IPS-NIHi7 (cell line): ENCODE results near the gene KRCC1.
"Not testable (repeated sequence)": the region's sequence is repeated elsewhere in the genome, so short reads cannot be mapped to it uniquely, and the experiment has no call there.

Experiments used
- DNase-seq: peaks from one replicate; pipeline ENCODE4 v3.0.0; 2012; ENCODE audit warnings: mixed read lengths; ENCODE audit errors: extremely low spot score

The KRCC1 gene

DNA sequence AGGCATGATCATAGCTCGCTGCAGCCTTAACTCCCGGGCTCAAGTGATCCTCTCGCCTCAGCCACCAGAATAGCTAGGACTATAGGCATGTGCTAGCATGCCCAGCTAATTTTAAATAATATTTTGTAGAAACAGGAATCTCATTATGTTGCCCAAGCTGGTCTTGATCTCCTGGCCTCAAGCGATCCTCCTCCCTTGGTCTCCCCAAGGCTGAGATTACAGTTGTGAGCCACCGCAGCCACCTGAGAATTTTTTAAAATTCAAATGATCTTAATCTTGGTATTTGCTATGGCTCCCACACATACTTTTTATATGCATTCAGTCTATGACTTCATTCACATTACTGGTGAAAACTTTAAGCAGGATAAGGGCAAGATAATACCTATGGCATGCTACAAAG is 13.1 kb downstream of the KRCC1 start:
- no peak for DNase-seq

DNA sequence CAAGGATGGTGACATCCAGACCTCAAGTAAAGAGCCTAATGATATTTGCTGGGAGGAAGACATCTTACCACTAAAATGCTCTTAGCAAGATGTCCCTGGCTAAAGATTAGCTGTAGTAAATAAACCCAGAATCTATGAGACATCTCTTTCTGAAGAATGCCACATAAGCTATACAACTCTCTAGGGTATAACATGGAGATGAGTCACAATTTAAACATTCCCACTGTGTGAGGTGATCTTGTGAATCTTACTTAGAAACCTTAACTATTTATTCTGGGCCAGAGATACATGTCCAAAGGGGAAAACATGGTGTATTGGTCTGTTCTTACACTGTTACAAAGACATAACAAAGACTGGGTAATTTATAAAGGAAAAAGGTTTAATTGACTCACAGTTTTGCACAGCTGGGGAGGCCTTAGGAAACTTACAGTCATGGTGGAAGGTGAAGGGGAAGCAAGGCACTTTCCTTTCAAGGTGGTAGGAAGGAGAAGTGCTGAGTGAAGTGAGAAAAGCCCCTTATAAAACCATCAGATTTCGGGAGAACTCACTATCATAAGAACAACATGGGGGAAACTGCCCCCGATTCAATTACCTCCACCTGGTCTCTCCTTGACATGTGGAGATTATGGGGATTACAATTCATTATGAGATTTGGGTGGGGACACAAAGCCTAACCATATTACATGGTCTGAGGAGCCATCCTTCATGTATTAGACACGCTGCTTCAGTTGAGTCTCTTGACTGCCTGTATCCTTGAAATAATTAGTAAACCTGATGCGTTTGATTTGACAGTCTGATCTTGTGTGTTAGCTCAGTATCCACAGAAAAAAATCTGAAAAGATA is 17.1 kb downstream of the KRCC1 start:
- no peak for DNase-seq

DNA sequence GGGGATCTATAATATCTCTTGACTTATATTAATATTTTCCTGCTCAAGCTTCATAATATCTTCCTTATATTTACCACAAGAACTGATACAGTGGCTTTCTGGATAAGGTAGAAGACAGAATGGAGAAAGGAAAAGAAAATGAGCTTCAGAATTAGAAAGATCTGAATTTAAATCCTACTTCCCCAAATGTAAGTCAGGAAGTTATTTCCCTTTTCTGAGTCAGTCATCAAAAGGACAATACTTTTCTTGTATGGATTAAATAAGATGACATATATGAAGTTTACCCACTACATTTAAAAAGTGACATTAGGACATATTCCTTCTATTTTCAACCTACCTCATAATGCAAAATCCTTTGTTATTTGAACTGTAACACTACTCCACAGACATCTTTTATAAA is 19.0 kb downstream of the KRCC1 start:
- no peak for DNase-seq

DNA sequence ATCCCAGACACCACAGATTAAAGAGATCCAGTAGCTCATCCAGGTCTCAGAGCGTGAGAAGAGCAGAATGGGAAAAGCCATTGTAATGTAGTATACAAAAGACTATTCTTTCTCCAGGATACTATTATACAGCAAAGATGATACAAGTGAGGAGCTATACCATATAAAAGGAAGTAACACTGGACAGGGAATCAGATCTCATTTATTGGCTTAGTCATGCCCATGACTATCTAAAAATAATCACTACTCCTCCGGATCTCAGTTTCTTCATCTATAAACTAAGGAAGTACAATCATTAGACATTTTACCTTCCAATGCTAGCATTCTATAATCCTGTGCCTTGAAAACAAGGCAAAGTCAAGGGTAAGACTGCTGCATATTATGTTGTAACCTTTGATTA is 19.4 kb downstream of the KRCC1 start:
- no peak for DNase-seq

DNA sequence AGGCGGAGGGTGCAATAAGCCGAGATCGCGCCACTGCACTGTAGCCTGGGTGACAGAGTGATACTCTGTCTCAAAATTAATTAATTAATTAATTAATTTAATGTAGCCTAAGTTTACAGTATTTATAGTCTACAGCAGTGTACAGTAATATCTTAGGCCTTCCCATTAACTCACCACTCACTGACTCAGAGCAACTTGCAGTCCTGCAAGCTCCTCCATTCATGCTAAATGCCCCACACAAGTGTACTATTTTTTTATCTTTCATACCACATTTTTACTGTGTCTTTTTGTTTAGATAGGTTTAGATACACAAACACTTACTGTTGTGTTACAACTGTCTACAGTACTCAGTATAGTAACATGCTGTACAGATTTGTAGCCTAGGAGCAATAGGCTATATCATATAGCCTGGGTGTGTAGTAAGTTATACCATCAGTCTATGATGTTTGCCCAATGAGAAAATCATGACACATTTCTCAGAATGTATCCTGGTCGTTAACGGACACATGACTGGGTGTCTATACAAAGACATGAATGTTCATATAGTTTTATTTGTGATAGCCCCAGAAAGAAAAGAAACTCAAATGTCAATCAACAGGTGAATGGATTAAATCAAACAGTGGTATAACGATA is 23.4 kb downstream of the KRCC1 start:
- no peak for DNase-seq

DNA sequence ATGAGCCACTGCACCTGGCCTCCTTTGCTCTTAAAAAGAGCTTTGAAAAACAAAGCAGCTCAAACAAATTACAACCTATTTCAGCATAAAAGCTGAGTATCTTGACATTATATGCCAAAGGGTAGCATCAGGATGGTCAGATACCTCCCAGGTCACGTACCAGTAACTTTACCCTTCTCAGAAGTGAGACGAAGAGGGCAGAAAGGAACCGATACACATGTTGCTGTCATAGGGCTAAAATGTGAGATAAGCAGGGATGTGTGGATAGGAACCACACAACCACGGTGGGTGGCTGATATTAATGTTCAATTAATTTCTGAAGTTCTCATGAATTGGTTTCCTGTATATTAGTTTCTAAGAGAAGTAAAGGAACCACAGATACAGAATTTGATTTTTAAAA is 26.7 kb downstream of the KRCC1 start:
- no peak for DNase-seq

DNA sequence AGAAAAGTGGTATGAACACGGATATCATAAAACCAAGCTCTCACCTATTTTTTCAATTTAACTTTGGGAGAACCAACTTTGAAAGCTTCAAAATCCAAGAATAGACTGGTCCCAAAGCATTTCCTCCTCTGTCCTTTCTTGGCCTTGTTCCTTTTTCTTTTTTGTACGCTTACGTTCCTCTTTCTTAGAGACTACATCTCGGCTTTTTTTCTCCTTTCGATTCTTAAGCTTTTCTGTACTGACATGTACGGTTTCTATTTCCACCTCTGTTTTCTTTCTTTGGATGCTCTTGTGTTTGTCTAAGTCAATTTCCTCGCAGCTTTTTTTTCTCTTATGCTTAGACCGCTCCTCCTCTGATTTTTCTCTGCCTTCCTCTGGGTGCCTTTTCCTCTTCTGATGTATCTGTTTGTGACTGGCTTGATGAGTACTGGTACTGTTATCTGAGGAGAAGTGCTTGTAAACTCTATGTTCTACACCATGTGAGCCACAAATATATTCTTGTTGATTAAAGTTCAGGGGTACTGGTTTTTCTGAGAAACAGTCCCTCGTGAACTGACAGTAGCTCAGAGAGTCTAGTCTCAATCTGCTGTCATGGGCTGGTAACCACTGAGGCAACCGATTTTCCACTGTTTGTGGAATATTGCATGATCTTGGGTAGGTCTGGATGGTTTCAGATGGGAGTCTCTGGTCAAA is 27.7 kb downstream of the KRCC1 start:
- DNase-seq, result no peak

DNA sequence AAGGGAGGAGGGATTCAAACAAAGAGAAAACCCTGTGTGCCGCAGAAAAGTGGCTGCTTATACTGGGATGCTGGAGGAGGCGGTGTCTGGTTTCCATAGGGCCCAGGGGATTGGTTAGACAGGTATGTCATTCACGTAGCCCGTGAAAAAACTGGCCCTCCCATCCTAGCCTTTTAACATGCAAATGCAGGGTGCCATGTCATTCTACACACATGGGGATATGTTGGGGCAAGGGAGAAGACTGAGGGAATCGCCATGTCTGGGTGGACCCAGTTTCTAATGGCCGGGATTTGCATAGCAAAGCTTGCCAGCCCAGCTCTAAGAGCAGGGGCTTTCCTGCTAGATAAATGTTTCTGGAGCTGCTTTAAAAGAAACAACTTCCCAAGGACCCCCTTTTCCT is 31.1 kb downstream of the KRCC1 start:
- peak; percentile 60 for DNase-seq

DNA sequence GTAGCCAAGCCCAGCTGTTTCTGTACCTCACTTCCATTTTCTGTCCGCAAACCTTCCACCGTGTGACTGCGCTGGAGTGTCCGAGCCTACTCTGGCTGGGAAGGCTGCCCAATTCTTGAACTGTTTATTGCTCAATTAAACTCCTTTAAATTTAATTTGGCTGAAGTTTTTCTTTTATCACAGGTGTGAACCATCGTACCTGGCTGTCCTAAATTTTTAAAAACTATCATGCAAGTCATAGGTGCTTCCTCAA is 33.0 kb downstream of the KRCC1 start:
- no peak for DNase-seq

DNA sequence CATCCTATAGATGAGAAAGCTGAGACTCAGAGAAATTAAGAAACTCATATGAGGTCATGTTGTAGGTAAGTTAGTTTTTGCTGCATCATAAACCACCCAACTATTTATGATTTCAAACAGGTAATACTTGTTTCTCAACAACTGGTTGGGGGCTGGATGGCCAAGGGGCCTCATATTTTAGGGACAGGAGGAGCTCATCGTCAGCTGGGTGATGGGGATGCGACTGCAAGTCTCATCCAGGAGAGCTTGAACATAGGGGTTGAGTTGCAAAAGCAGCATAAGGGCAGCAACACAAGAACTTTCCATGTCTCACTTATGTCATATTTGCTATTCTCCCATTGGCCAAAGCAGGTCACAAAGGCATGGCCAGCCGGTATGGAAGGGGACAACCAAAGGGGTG is 35.6 kb downstream of the KRCC1 start:
- DNase-seq, result no peak

DNA sequence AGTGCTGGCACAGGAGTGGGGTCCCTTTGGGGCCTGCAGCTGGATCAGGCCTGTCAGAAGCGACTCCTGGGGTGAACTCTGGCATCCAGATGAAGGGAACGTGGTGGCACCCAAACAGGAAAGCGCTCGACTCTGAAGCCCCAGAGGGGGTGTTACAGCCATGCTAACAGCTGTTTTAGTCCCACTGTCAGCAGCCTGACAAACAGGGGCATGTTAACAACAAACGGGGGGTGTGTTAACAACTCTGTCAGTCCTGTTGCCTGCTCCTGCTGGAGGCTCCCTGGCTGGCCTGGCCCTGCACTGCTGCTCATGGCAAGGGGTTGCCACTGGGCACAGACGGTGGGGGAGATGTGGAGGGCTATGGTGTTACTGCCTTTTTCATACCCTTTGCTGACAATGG is 36.7 kb downstream of the KRCC1 start:
- DNase-seq, result no peak

DNA sequence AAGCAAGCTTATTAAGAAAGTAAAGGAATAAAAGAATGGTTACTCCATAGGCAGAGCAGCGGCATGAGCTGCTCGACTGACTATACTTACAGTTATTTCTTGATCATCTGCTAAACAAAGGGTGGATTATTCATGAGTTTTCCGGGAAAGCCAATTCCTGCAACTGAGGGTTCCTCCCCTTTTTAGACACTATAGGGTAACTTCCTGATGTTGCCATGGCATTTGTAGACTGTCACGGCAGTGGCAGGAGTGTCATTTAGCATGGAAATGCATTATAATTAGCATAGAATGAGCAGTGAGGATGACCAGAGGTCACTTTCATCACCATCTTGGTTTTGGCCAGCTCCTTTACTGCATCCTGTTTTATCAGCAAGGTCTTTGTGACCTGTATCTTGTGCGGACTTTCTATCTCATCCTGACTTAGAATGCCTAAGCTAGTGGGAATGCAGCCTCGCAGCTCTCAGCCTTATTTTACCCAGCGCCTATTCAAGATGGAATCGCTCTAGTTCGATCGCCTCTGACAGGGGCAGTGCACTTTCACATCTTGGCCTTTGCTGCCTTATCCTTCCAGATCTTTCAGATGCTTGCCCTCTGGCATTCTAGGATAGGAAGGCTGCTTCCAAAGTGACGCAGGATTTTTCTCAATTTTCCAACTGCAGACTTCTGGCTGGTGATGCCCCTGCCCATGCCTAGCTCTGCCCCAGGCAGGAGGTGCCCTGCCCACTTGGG is 37.3 kb downstream of the KRCC1 start:
- not testable (repeated sequence) for DNase-seq

DNA sequence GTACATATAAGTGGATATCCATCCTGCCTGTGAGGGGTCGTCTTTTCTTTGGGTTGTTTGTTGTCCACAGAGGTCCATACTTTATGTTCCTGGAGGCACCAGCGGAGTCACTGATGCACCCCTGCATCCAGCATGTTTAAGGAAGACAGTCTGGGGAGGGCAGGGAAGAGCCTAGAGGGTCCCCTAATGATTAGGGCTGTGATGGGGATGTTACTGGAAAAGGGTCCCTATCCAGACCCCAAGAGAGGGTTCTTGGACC is 37.9 kb downstream of the KRCC1 start:
- not testable (repeated sequence) for DNase-seq

DNA sequence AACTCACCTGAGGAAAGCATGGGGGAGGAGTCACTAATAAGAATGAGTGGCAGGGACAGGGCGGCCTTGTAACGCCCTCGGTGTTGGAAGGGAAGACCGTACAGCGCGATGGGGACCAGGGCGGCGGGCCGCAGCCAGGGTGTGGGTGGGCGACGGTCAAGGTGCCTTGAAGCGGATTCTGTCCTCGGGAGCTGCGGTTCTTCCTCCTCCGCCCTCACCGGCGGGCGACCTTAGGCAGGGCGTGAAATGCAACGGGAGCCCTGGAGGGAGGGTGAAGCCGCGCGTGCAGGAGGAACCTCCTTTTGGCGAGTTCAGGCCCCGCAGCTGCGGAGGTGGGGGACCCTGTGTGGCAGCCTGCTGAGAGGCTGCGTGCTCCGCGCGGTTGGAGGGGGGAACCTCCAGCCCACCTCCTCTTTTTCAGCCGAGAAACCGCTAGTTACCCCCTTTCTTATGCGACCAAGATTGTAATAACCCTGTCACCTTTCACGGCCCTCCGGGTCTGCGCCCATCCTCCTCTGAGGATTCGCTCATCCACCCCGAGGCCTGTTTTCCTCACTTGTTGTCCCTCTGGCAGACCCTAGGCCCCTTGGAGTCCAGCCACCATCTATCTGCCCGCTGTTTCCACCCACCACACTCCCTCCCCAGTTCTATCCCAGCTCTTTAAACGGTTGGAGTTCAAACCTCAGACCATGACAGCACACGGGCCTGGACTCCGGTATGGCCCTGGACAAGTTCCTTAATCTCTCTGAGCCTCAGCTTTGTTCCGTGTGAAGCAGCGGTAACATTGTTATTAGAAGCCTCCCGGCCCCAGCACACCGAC is 38.4 kb downstream of the KRCC1 start:
- DNase-seq, result peak; percentile 65

DNA sequence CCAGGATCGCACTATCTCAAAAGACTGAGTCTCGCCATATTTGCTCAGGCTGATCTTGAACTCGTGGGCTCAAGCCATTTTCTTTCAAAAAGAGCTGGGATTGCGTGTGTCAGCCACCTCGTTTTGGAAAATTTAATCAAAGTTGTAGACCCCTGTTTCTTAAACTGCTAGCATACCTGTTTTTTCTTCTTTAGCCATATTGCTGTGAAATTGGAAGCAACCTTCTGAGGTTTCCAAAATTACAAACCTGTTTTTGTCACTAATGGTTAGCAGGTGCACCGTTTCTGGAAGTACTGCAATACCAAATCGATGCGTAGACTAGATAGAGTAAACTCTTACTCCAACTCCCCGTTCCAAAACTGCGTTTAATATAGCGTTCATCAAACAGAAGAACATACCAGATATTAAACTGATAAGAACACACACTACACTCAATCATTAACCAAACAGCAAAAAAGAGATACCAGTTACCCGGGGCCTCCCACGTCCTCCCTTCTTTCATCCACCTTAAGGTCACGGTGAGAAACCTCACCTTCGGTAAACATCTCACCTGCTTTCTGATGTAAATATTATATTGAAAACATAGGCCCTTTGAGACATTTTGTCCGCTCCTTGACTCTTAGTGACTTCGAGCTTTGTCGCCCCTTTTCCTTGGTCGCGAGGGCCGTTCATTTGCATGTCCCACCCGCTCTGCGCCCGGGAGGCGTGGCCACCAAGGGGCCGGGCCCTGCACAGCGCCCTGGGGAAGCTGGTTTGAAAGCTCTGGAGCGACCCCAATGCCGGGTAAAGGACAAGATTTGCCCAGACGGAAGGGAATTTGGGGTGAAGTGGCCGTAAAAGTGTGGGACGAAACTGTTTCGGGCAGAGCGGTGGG is 39.3 kb downstream of the KRCC1 start, which contains the start of gene RNU2-63P:
RNU2-63P (minus strand) TSS at position 462 of the 874 bp plus-strand sequence.
- peak; percentile 75 for DNase-seq

DNA sequence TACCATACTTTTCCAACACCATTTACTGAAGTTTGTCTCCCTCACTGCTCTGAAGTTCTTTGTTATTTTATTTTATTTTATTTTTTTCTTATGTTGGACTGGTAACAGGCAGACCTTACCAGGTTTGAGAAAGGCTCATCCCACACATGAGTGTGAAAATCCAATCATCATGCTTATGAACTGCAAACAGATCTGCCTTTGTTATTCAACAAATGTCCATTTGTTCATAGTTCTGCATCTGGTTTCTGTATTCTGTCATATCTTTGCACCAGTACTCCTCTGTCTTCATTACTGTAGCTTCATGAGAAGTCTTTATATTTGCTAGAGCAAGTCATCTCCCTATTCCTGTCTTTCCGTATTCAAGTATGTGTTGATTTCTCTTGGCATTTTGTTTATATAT is 44.6 kb downstream of the KRCC1 start:
- DNase-seq, result no peak

DNA sequence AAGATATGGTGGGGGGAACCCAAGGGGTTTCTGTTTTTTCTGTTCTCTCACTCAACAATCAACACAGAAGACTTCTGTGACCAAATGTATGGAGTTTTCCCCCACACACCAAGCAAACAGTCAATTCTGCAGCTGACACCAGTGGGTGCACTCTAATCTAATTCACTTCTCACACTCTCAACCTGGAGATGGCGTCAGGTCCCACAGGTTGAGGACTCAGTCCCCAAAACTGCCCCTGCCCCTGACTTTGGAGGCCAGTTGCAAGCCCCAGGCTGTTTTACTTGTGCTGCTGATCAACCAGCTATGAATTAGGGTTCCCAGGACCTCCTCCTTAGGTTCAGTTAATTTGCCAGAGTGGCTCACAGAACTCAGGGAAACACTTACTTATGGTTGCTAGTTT is 45.4 kb downstream of the KRCC1 start:
- DNase-seq, result no peak

DNA sequence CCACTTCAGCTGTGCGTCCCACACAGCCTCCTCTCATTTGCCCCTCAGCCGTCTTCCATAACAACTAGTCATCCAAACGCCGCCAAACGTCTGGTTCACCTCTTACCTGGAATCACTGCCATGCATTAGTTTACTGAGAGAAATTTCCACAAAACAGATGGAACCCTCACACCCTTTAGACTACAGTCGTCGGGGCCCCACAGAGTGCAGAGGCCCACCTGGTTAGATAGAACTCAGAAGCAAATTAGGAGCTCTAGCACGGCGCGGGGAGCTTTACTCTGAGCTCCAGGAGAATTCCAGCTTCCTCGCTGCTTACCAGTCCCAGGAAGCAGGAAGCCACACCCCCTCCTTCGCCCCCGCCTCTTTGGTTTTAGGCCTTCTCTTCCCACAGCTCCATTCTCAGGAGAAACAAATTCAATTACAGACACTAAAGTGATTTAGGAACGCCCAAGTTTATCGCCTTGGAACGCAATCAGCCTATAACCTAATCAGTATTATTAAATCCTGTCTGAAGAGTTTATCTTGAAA is 48.6 kb downstream of the KRCC1 start:
- DNase-seq, result peak; percentile 79

DNA sequence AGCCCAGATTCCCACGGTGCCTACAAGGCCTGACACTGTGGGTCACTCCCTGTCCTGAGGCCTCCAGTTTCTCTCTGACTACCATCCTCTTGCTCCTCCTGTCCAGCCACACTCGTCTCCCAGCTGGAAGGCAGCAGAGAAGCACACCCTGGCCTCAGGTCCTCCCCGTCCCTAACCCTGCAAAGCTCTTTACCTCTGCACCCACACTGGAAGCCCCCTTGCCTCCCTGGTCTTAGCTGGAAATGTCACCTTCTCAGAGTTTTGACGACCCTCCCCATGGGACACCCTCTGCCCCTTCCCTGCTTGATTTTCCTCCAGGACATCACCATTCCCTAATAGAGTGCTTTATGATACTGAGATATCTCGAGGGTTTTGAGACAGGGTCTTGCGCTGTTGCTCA is 49.8 kb downstream of the KRCC1 start:
- DNase-seq, result no peak

DNA sequence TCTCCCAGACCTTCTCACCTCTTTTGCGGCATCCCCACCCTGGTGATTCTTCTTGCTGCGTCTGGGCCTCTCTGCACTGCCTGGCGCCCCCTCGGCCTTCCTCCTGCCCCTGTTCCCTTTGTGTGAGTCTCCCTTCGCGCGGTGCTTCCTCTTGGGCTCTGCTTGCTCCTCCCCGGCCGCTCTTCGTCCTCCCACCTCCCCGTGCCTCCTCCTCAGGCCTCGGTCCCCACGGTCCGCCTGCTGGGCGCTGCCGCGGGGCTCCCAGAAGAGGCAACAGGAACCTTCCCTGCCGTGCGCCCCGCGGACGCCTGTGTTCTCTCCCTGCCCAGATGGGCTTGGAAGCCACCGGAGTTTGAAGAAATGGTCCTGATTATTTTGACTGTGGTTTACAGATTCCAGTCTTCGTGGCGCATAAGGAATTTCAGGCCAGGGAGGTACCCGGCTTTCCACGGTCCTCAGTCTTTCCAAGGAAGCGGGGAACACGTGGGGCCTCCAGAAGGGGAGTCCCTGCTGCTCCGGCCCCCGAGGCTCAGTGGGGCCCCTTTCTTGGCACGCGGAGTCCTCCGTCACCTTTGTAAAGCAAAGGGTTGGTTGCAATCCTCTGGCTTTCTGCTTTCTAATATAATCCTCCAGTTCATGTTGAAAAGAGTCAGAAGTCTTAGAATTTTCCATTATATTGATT is 52.4 kb downstream of the KRCC1 start:
- DNase-seq, result peak; percentile 36
